SK-N-SH treated with all-trans-retinoic acid at 6 μM for 48 hours (cell line): ENCODE data around the gene SSTR5.

Experiments
- ATAC-seq: fragments of 200-7000 bp; cut with Tn5 transposase; 3 replicates; pipeline ENCODE4 v1.9.1; 2020; ENCODE audit warnings: mild to moderate bottlenecking, moderate library complexity
- ARNTL ChIP-seq: fragments of 450-650 bp; formaldehyde crosslinking; IDR thresholded peaks from 2 replicates; pipeline ENCODE4 v1.5.0; 2020; ENCODE audit warnings: low read depth, mild to moderate bottlenecking, moderate library complexity, borderline replicate concordance
- BACH2 ChIP-seq: fragments of 250-450 bp; sonication (Bioruptor Pico); IDR thresholded peaks from 2 replicates; pipeline ENCODE4 v1.9.0; 2021; ENCODE audit warnings: mild to moderate bottlenecking, borderline replicate concordance
- CSDC2 ChIP-seq: fragments of 250-450 bp; sonication (Bioruptor Pico); IDR thresholded peaks from 2 replicates; pipeline ENCODE4 v1.5.0; 2020; ENCODE audit warnings: mild to moderate bottlenecking, moderate library complexity
- CSRNP3 ChIP-seq: fragments of 250-450 bp; sonication (Bioruptor Pico); IDR thresholded peaks from 2 replicates; pipeline ENCODE4 v1.5.1; 2021; ENCODE audit warnings: mild to moderate bottlenecking, moderate library complexity
- ESRRG ChIP-seq: fragments of 250-450 bp; sonication (Bioruptor Pico); IDR thresholded peaks from 2 replicates; pipeline ENCODE4 v1.6.1; 2021; ENCODE audit warnings: mild to moderate bottlenecking
- ISL1 ChIP-seq: fragments of 250-450 bp; sonication (Bioruptor Pico); IDR thresholded peaks from 2 replicates; pipeline ENCODE4 v2.1.2; 2022; ENCODE audit warnings: mild to moderate bottlenecking, moderate library complexity
- OSR1 ChIP-seq: fragments of 250-450 bp; sonication (Bioruptor Pico); IDR thresholded peaks from 2 replicates; pipeline ENCODE4 v1.8.0; 2022; ENCODE audit warnings: moderate library complexity, mild to moderate bottlenecking, inconsistent platforms
- PATZ1 ChIP-seq: fragments of 250-450 bp; sonication (Bioruptor Pico); IDR thresholded peaks from 2 replicates; pipeline ENCODE4 v1.8.0; 2020; ENCODE audit warnings: mild to moderate bottlenecking, moderate library complexity, borderline replicate concordance
- POU6F1 ChIP-seq: fragments of 250-450 bp; sonication (Bioruptor Pico); IDR thresholded peaks from 2 replicates; pipeline ENCODE4 v1.8.0; 2021; ENCODE audit warnings: low read depth, mild to moderate bottlenecking, moderate library complexity, borderline replicate concordance
- PPARA ChIP-seq: fragments of 250-450 bp; sonication (Bioruptor Pico); IDR thresholded peaks from 2 replicates; pipeline ENCODE4 v1.5.0; 2020; ENCODE audit warnings: mild to moderate bottlenecking, borderline replicate concordance
- RARB ChIP-seq: fragments of 250-450 bp; sonication (Bioruptor Pico); IDR thresholded peaks from 2 replicates; pipeline ENCODE4 v1.8.0; 2021; ENCODE audit warnings: mild to moderate bottlenecking, moderate library complexity
- SNAI2 ChIP-seq: fragments of 250-450 bp; sonication (Bioruptor Pico); IDR thresholded peaks from 2 replicates; pipeline ENCODE4 v1.5.0; 2020; ENCODE audit warnings: mild to moderate bottlenecking, moderate library complexity
- TCF4 ChIP-seq: fragments of 250-450 bp; sonication (Bioruptor Pico); IDR thresholded peaks from 2 replicates; pipeline ENCODE4 v1.8.0; 2021; ENCODE audit warnings: mild to moderate bottlenecking, moderate library complexity, borderline replicate concordance
- TSHZ2 ChIP-seq: fragments of 250-450 bp; sonication (Bioruptor Pico); IDR thresholded peaks from 2 replicates; pipeline ENCODE4 v1.5.0; 2020; ENCODE audit warnings: mild to moderate bottlenecking, moderate library complexity
- ZC3H10 ChIP-seq: fragments of 250-450 bp; sonication (Bioruptor Pico); IDR thresholded peaks from 2 replicates; pipeline ENCODE4 v1.5.1; 2021; ENCODE audit warnings: mild to moderate bottlenecking, moderate library complexity
- ZFP3 ChIP-seq: fragments of 250-450 bp; sonication (Bioruptor Pico); IDR thresholded peaks from 2 replicates; pipeline ENCODE4 v1.5.0; 2020; ENCODE audit warnings: mild to moderate bottlenecking, moderate library complexity
- ZFP30 ChIP-seq: fragments of 450-650 bp; formaldehyde crosslinking; IDR thresholded peaks from 2 replicates; pipeline ENCODE4 v1.5.0; 2022; ENCODE audit warnings: mild to moderate bottlenecking, moderate library complexity
- ZNF565 ChIP-seq: fragments of 450-650 bp; formaldehyde crosslinking; conservative IDR thresholded peaks from 2 replicates; pipeline ENCODE4 v1.5.0; 2020; ENCODE audit warnings: low read depth, mild to moderate bottlenecking, moderate library complexity
- ZNF70 ChIP-seq: fragments of 450-650 bp; formaldehyde crosslinking; IDR thresholded peaks from 2 replicates; pipeline ENCODE4 v1.5.0; 2020; ENCODE audit warnings: mild to moderate bottlenecking, moderate library complexity
- ZNF8 ChIP-seq: fragments of 450-650 bp; formaldehyde crosslinking; IDR thresholded peaks from 2 replicates; pipeline ENCODE4 v1.5.0; 2020; ENCODE audit warnings: mild to moderate bottlenecking, moderate library complexity

SSTR5 gene

DNA sequence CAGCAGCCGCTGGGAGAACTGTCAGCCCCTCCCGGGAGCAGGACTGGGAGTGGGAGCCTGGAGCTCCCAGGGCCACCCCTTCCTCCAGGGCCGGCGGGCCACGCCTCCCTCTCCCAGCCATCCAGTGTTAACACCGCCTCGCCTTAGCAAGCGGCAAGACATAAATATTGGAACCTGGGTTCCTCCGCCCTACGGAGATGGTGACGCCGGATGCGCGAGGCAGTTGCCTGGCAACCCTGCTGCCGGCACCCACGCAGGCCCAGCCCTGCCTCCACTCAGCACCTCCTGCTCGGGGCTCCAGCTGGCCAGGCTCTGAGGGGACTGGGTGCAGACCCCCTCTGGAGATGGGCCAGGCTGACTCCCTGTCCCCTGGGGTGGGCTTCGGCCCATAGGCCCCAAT is 52.9 kb downstream of the SSTR5 start:
- peak; percentile 31 for ATAC-seq
- TF ChIP-seq PPARA (no peak), SNAI2 (no peak), ZNF70 (CRISPR knock-in tag) (no peak), ARNTL (CRISPR knock-in tag) (no peak), BACH2 (CRISPR knock-in tag) (no peak), ISL1 (CRISPR knock-in tag) (no peak), OSR1 (CRISPR knock-in tag) (no peak), TSHZ2 (CRISPR knock-in tag) (no peak), ESRRG (CRISPR knock-in tag) (no peak), PATZ1 (CRISPR knock-in tag) (no peak), ZNF8 (no peak), ZFP3 (no peak), POU6F1 (CRISPR knock-in tag) (no peak), ZC3H10 (CRISPR knock-in tag) (no peak), CSRNP3 (CRISPR knock-in tag) (no peak), ZNF565 (CRISPR knock-in tag) (no peak), TCF4 (CRISPR knock-in tag) (no peak), RARB (CRISPR knock-in tag) (no peak)

DNA sequence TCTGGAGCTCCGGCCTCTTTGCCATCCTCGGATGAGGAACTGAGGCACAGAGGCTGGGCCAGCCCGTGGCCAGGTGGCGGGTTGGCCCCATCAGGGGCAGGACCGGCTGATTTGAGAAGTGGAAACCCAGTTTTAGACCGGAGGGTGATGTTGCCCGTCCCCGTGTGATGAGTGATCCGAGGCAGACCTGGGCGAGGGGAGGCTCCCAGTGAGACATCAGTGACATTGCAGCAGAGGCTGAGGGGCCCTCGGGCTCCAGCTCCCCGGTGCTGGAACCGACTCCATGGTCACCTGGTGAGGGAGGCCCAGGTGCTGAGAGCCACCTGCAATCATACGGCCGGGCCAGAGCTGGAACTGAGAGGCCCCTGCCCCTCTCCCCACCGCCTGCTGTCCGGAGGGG is 53.5 kb downstream of the SSTR5 start:
- ATAC-seq = no peak

More for the DNA sequence above, 53.5 kb downstream of the SSTR5 start:
- TF ChIP-seq SNAI2 = no peak
- no peak for TF ChIP-seq BACH2 (CRISPR knock-in tag)
- TF ChIP-seq POU6F1 (CRISPR knock-in tag) = no peak
- TF ChIP-seq OSR1 (CRISPR knock-in tag) = no peak
- no peak for TF ChIP-seq PATZ1 (CRISPR knock-in tag)
- no peak for TF ChIP-seq CSRNP3 (CRISPR knock-in tag)
- no peak for TF ChIP-seq ESRRG (CRISPR knock-in tag)
- TF ChIP-seq ZNF8 = no peak
- no peak for TF ChIP-seq ISL1 (CRISPR knock-in tag)
- TF ChIP-seq RARB (CRISPR knock-in tag) = no peak
- TF ChIP-seq ZFP3 = no peak
- no peak for TF ChIP-seq ZNF565 (CRISPR knock-in tag)
- no peak for TF ChIP-seq ZFP30 (CRISPR knock-in tag)
- TF ChIP-seq CSDC2 (CRISPR knock-in tag) = no peak
- TF ChIP-seq ARNTL (CRISPR knock-in tag) = no peak
- TF ChIP-seq ZNF70 (CRISPR knock-in tag) = no peak
- TF ChIP-seq TSHZ2 (CRISPR knock-in tag) = no peak
